ENCODE measurements around the gene SUGP1.

DNA sequence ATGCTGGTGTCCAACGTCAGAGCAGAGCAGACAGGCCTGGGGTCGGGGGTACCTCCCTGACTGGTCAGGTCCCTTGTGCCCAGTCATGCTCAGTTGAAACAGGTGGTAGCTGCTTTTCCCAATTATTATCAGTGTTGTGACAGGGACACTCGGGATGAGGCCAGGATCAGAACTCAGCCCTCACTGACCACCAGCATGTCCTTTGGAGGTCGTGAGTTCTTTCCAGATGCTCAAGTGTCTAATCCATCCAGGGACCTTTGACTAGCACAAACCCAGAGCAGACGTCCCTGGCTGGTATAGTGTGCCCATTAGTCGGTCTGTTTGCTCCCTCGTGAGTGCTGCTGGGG, 22.7 kb upstream of the SUGP1 start:
- TF ChIP-seq POLR2A (IDR thresholded peaks at IDR 0.05; ENCODE audit: low read length) (no peak), GATA1 (IDR thresholded peaks at IDR 0.05; ENCODE audit: low read depth, low read length) (no peak)
